Stimulated activated CD4-positive, alpha-beta T cell treated with anti-CD3 and anti-CD28 coated beads, Interleukin-4, amount 100 ng/mL, for 48 hours (primary cell): ENCODE data around the gene GNLY.
"Not testable (repeated sequence)": the region's sequence is repeated elsewhere in the genome, so short reads cannot be mapped to it uniquely, and the experiment has no call there.

Experiments
- DNase-seq, 2 donors: peaks; one replicate each; pipeline ENCODE4 v3.0.0-alpha.2; 2020; ENCODE audit warnings: low read depth in 2 of 2

The GNLY gene

DNA sequence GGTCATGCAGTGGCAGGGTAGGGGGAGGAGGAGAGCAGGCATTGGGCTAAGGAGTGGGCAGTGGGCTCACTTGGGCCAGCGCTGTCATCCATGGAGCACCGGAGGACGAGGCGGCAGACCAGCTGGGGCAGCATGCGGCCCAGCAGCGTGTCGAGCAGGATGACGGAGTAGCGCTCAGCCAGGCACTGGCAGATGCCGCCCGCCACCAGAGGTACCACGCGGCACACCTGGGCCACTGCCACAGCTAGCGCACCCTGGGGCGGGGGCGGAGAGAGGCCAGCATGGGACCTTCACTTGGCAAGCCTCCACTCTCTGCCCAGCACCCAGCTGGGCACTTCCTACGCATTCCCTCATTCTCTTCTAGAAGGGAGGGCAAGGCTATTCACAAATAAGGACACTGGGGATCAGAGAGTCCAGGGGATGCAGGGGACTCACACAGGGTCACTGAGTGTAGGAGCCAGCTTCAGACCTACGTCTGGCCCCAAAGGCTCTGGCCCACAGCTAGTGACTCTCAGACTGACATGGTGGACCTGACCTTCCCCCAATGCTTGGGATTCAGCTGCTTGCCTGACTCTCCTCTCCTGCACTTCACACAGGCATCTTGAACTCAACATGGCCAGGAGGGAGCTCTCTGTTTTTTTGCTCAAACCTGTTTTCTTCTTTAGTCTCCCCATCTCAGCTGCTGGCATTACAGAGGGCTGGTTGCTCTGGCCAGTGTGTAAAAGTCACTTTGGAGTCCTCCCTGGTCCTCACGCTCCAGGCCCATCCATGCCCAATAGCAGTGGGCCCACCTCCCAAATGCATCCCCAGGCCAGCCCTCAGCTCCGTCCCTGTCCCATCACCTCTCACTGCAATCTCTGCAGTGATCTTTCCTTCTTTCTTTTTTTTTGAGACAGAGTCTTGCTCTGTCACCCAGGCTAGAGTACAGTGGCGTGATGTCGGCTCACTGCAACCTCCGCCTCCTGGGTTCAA is 30.3 kb upstream of the GNLY start:
- no peak for DNase-seq

DNA sequence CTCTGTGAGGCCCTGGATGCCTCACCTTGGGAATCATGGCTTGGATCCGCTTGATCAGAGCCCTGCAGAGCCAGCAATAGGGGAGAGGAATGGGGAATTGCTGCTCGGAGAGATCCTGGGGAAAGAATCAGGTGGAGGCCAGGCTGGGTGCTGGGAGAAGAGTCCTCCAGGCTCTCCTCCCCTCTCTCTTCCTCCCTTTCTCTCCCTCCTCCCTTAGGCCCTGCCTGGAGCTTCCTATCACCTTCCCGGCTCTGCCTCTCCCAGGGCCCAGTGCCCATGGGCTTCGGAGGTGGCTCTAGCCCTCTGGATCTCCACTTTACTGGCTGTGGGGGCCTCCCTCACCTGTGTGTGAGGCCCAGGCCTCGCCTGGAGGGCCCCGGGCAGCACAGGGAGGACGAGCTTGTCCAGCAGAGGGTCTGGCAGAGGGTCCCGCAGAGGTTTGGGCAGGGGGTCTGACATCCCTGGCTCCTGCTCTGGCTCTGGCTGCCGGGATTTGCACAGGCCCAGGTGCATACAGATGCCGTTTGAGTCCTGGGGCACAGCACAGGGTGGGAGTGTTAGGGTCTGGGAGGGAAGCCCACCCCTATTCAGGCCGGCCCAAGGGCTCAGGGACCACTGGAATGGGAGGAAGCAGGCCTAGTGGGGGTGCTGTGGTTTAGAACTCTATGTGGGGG is 28.8 kb upstream of the GNLY start:
- DNase-seq = no peak

DNA sequence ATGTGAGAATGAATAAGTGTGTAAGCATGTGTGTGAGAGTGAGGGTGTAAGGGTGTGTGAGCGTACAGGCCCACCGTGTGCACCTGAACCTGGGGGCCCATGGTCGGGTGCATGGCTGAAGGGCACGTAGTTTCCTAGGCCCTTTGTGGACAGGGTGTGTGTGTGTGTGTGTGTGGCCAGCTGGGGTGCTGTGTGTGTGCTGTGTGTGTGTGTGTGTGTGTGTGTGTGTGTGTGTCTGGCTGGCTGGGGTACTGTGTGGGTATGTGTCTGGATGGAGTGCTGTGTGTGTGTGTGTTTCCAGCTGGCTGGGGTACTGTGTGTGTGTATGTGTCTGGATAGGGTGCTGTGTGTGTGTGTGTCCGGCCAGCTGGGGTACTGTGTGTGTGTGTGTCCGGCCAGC is 28.1 kb upstream of the GNLY start:
- DNase-seq = no peak

DNA sequence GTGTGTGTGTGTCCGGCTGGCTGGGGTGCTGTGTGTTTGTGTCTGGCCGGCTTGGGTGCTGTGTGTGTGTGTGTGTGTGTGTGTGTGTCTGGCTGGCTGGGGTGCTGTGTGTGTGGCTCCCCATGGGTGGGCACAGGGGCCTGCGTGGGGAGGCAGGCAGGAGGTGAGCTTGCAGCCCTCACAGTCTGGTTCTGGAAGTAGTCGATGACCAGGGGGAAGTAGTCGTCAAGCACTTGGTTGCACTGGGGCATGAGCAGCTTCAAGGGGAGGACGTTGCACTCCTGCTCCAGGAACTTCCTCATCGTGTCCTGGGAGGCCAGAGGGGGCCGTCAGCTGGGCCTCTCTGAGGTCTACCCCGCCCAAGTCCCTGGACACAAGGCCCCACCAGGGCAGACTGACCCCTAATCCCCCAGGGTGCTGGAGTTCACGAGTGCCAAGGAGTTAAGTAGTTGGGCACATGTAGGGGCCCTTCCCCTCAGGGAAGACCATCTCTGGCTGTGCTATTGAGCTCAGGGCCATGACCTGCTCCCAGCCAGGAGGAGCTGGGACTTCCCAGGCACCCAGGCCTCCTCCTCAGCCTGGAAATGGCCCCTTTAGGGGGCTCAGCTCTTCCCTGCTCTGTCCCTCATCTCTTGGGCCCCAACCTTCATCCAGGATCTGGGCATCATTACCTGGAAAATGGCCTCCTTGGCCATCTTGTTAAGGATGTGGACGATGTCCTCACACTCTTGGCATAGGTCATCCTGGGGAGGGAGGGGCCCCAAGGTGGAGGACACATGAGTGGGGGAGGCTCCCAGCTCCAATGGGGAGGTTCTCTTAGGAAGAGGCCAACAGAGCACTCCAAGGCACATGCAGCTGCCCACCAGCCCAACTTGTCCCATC is 27.5 kb upstream of the GNLY start:
- no peak for DNase-seq

DNA sequence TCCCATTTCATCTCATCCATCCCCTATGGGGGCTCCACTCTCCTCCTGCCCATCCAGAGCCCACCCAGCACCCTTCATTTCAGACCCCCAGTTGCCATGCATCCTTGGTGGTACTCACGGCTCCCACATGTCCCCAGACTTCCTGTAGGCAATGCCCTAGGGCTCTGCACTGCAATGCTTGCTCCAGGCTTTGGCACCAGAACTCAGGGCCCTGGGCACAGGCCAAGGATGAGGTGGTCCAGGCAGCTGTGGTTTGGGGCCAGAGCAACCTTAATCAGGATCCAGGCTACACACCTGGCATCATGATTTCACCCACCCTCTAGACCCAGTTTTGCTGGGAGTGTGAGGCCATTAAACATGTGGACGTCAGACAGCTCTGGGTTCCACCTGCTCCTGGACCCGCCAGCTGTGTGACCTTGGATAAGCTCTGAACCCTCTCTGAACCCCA is 26.6 kb upstream of the GNLY start:
- DNase-seq = no peak

DNA sequence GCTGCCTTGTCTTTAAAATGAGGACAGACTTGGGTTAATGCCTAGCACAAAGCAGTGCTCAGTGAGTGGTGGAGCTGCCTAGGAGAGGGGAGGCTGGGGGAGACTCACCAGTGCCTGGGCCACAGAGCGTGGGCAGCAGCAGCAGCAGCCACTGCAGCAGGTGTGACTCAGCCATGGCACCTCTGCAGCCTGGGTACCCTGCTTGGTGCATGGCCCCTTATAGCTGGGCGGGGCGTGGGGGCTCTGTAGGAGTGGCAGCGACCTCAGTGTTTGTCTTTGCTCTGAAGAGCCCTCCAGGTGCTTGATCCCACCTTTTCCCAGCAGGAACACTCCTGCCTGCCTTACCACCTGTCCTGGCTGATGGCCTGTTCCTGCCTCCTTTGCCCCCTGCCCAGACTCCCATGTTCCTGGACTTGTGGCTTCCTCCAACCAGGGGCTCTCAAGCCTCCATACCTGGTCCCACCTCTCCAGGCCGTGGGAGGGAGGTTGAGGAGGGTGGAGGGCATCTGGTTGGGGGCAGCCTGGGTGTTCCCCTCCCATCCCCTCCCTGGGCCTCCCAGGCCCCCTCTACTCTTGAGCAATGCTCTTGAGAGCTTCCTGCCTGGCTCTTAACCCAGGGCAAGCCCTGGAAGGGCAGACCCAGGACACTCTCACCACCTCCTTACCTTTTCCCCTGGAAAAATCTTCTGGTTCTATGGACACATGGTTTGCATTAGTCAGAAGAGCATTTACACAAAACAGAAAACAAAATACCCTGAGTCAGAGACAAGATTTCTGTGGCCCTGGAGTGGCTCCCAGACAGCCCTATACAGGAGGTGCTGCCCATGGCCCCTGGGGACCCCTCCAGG is 25.9 kb upstream of the GNLY start, which contains the start of gene SFTPB:
TSS of gene SFTPB (minus strand) at position 191 of the 848 bp plus-strand sequence. CDS start at position 175, 16 bp downstream.
- no peak for DNase-seq

DNA sequence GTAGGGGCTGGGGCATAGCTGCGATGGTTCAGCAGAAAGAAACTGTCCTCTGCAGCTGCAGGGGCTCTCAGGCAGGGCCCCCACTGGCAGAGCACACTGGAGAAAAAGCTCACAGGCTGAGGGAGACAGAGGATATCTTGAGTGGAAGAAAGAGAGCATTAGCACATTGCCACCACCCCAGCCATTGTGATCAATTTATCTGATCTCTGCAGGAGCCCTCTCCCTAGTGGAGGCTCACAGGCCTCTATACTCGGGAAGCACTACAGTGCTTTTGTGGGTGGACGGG is 25.4 kb upstream of the GNLY start:
- DNase-seq = no peak

DNA sequence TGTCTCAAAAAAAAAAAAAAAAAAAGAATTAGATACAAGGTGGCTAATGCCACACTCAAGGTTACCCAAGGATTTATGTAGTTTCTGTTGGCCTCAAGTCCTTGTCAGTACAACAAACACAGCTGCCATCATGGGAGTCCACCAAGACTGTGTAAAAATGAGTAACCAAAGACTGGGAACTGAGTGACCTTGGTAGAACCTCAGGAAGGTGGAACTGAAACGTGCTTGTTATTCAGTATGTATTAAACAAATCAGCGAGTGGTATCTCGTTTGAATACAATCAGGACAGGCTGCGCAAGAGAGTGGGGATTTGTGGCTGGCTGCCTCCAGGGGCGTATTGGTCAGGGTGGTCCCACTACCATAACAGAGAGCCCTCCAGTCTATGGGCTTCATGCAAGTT is 24.6 kb upstream of the GNLY start:
- DNase-seq = no peak

DNA sequence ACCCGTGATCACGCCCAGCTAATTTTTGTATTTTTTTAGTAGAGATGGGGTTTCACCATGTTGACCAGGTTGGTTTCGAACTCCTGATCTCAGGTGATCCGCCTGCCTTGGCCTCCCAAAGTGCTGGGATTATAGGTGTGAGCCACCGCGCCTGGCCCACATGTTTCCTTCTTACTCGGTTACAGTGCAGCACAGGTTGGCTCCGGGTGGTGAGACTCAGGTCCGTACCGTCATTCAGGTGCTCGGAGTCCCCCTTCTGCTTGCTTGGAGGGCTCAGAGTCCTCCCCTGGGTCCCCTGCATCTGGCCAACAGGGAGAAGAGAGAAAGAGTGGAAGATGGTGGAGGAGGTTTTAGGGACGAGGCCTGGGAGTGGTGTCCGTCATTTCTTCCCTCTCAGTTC is 23.7 kb upstream of the GNLY start:
- not testable (repeated sequence) for DNase-seq

DNA sequence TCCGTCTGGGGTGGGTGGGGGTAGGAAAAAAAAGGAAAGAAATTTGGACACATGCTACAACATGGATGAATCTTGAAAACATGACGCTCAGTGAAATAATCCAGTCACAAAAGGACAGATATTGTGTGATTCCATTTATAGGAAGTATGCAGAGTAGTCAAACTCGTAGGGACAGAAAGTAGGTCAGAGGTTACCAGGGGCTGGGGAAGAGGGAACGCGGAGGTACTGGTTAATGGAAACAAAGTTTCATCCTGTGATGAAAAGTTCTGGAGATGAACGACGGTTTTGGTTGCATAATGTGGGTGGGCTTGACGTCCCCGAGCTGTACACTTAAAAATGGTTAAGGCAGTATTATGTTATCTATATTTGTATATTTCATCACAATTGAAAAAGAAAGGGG is 21.7 kb upstream of the GNLY start:
- DNase-seq = no peak

DNA sequence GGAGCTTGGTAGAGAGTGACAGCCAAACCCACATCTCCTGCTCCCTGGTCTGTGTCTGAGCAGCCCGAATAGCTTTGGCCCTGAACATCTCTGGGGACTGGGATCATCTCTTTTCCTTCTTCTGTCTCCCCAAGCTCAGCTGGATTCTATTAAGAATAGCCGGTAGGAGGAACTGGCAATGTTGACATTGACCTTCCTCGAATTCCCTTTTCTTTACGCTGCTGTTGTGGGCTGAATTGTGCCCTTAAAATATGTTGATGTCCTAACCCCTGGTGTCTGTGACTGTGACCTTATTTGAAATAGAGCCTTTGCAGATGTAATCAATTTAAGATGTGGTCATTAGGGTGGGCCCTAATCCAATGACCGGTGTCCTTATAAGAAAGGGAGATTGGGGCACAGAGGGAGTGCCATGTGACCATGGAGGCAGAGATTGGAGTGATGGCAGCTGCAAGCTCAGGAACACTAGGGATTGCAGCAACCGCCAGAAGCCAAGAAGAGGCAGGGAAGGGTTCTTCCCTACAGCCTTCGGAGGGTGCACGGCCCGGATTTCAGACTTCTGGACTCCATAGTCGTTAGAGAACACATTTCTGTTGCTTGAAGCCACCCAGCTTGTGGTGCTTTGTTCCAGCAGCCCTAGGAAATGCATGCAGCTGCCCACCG is 20.3 kb upstream of the GNLY start:
- DNase-seq = no peak

DNA sequence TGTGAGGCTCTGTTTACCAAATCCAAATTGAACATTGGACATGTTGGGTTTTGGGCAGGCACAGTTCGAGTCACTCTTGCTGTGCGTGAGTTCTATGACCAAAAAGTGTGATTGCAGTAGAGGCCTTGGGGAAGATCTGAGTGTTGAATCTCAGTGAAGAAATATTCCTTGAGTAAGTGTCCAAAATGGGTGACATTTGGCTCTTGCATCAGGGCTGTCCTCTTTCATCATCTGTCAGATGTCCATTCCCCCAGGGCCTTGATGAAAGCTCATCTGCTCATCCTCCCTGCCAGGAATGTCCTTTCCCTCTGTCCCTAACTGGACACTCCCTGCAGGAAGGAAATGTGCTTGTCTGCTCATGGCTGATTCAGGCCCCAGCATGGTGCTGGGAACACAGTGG is 19.7 kb upstream of the GNLY start:
- no peak for DNase-seq

DNA sequence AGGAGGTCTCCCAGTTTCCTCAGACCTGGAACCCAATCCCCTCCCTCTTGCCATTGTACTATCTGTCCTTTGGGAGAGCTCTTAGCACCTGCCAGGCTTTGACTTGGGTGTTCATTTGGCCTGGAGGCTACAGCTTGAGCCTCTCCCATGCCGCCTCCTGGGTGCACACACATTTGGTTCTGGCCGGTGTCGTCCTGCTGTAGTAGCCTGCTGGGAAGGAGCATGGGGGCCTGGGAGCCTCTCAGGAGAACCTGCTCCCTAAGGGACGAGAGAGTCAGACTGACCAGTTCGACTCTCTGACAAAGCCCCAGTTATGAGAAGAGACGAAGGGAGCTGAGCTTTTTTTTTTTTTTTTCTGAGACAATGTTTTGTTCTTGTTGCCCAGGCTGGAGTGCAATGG is 18.7 kb upstream of the GNLY start:
- DNase-seq = no peak

DNA sequence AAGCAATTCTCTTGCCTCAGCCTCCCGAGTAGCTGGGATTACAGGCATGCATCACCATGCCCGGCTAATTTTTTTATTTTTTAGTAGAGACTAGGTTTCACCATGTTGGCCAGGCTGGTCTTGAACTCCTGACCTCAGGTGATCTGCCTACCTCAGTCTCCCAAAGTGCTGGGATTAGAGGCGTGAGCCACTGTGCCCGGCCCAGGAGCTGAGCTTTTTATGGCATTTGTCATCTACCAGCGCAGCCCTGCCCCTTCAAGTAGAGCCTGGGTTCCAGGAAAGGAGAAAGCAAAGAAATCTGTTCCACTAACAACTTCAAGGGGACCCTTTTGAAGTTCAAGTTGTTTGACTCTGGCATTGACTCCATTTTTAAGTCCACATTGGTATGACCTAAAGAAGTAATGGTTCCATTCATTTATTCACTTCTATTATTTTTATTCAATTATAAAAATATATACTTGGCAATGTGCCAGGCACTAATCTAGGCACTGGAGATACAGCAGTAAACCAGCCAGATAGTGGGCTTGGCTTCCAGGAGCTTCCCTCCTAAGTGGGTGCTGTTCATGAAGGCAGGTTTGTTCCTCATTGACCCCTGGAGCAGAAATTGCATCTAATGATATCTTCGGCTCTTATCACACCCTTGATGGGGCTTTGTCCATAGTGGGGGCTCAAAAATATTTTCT is 18.2 kb upstream of the GNLY start:
- DNase-seq = no peak

DNA sequence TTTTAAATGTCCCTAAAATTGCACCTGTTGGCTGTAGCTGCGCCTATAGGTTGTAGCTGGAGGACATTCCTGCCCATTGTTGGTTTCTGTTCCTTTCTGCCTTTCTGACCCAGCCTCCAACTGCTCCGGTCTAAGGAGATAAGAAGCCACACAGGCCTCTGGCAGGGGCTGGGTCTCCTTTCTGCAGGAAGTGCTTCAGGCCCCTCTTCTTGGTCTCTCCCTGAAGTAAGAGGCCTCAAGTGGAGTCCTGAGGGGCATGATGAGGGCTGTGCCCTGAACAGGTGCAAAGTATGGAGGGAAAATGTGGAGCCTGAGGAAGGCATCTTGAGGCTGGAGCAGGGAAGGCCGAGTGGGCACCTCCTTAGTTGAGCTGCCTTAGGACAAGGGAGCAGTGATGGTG is 15.8 kb upstream of the GNLY start:
- DNase-seq = no peak

DNA sequence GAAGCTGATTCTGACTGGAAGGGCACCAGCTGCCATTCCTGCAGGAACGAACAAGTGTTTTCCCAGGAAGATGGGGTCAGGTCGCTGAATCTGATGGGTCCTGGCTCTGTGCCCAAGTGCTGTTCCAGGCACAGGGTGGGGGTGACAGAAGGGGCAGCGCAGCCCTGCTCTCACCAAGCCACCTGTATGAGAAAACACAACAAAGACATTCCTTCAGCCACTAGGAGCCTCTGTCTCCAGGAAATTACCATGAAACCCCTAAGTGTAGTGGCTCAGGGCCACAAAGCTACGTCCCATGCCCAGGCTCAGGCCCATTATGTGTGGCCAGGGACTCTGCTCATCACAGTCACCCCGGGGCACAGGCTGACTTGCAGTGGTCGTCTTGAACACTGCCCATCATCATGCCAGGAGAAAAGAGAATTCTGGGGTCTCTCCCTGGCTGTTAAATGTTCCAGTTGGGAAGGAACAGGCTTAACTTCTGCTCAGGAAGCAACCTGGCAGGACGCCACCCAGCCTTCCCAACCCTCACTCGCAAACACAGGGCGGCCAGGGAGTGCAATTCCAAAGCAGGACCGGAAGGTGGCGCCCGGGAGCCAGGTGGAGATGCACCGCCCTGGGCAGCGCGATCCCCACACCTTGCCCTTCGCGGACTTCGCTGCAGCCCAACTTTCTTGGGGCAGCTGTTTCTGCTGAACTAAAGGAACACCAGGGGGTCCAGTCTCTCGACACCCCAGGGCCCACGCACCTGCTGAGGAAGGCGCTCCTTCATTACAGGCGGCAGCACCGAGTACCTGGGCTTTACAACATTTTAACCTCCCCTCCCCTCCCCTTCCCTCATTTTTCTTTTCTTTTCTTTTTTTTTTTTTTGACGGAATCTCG is 15.1 kb upstream of the GNLY start:
- peak; percentile 64 to 73 for DNase-seq

DNA sequence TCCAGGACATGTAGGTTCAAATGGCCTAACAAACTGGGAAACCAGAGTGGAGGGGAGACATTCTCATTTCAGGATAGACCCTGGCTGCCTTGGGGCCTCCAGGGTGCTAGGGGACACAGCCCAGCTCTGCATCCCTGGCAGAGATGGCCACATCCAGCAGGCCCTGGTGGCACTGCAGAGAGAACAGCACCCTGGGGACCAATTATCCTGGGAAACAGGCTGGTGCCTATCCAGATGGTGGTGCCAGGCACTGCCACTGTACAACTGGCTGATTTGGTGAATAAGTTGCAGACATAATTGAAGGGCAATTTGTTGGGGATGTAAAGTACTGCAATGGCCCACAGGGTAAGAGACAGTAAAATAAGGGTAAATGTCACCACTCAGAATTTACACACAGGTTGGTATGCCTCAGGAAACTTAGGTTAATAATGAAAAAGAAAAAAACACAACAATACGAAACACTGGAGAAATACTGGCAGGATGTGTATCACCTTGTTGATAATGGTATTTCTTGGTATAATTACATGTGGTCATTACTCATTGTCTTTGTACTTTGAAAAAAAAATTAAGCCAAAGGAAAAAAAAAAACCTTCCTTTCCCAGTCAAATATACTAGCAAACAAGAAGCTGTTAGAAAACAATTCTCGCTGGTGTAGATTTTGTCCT is 13.3 kb upstream of the GNLY start:
- no peak for DNase-seq

DNA sequence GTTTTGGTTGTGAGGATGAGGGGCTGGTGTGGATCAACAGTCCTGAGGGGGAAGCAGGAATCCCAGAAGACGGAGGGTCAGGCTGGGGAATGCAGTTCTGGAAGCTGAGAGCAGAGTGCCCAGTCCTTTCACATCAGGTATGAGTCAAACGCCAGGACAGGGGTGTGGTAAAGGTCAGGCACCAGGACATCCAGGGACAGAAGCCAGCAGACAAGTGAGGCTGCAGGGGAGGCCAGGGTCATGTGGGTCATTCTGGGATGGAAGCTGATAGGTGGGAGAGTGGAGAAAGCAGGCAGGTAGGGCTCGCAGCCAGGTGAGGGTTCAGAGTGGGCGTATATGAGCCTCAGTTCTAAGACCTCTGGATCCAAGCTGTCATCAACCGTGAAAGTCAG is 12.8 kb upstream of the GNLY start:
- DNase-seq = no peak

DNA sequence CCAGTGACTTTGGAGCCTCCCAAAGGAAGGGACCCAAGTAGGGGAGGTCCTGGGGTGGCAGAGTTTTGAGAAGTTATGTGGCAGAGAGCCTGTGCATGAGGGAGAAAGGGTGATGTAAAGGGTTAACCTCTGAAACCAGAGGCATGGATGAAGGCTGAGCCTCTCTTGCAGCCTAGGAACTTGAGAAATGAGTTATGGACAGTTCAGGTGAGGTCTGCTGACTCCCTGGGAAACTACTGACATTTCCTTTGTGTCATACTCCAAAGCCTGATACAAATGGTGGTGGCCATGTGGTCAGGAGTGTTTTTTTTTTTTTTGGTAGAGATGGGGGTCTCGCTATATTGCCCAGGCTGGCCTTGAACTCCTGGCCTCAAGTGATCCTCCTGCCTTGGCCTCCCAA is 12.4 kb upstream of the GNLY start:
- DNase-seq = no peak
